ENCODE data around the gene C1RL.

DNA sequence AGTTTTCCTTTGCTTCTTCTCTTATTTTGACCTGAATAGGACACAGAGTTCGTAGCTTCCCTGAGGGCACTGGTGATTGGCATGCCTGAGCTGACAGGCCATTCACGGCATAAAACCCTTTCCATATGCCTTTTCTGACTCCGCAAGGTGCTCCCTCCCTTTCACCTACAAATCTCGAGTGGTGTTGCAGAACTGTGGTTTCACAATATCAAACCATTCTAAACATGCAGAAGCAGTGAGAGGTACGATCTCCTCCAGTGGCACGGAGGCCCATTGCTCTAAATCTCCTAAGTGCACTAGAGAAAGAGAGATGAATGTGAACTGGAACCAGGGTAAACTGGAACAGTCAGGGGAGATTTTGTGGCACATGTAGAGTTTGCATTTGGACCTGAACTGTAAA is 45.0 kb upstream of the C1RL start:
- no peak for TF ChIP-seq EZH2 (IDR thresholded peaks at IDR 0.05; ENCODE audit: low read length, unreplicated experiment)
- TF ChIP-seq, protein P1, sequence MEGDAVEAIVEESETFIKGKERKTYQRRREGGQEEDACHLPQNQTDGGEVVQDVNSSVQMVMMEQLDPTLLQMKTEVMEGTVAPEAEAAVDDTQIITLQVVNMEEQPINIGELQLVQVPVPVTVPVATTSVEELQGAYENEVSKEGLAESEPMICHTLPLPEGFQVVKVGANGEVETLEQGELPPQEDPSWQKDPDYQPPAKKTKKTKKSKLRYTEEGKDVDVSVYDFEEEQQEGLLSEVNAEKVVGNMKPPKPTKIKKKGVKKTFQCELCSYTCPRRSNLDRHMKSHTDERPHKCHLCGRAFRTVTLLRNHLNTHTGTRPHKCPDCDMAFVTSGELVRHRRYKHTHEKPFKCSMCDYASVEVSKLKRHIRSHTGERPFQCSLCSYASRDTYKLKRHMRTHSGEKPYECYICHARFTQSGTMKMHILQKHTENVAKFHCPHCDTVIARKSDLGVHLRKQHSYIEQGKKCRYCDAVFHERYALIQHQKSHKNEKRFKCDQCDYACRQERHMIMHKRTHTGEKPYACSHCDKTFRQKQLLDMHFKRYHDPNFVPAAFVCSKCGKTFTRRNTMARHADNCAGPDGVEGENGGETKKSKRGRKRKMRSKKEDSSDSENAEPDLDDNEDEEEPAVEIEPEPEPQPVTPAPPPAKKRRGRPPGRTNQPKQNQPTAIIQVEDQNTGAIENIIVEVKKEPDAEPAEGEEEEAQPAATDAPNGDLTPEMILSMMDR (conservative IDR thresholded peaks at IDR 0.05; ENCODE audit: low read depth, low read length) = no peak
- TF ChIP-seq EZH2phosphoT487 (IDR thresholded peaks at IDR 0.05; ENCODE audit: borderline replicate concordance, low read length) = no peak

All from PC-3 (cell line).